K562 treated with DMSO at 1 percent for 24 hours (cell line): ENCODE measurements around the gene REXO2. TPM values are rescaled to one million over a fixed set of nuclear protein-coding genes. Genes with fewer than 3 reads are reported as not detected.

ENCODE experiments used
- total RNA-seq: library from RNA; unstranded; fragments of 300-600 nt; gene quantifications from 2 replicates; pipeline ENCODE4 v1.2.3, GENCODE V29; 2022; ENCODE audit warnings: low read depth; ENCODE audit not compliant: insufficient read depth

Gene REXO2
- 89.1 and 94.8 TPM in 2 replicates for total RNA-seq

DNA sequence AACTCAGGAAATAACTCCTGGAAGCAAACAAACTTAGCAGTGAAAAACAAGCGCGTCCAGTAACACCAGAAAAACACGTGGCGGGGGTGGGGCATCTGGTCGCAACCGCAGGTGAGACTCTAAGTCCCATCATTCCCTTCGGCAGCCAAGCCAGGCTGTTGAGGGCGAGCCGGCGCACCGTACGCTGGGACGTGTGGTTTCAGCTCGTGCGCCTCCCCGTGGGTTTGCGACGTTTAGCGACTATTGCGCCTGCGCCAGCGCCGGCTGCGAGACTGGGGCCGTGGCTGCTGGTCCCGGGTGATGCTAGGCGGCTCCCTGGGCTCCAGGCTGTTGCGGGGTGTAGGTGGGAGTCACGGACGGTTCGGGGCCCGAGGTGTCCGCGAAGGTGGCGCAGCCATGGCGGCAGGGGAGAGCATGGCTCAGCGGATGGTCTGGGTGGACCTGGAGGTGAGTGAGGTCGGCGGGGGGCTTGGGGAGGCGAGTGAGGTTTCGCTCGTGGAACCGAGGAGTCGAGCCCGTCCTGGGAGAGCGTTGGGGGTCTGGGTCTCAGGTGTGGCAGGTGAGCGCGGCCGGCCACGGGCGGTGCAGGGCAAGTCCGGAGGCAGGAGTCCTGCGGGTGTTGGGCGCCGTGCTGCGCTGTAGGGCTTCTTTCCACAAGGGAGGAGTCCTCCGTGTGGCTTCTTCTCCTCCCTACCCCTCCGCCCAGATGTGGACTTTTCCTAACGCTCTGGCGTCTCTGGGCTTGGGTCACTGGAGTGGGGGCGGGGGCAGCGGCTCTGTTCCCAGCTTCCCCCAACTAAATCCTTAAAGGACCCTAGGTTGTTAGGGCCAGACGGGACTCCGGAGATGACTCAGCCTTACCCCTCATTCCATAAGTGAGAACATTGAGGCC lies at the start of gene REXO2:
Gene REXO2 (plus strand): TSS at position 239 of the 892 bp plus-strand sequence. CDS start 62 bp downstream, at position 301.

DNA sequence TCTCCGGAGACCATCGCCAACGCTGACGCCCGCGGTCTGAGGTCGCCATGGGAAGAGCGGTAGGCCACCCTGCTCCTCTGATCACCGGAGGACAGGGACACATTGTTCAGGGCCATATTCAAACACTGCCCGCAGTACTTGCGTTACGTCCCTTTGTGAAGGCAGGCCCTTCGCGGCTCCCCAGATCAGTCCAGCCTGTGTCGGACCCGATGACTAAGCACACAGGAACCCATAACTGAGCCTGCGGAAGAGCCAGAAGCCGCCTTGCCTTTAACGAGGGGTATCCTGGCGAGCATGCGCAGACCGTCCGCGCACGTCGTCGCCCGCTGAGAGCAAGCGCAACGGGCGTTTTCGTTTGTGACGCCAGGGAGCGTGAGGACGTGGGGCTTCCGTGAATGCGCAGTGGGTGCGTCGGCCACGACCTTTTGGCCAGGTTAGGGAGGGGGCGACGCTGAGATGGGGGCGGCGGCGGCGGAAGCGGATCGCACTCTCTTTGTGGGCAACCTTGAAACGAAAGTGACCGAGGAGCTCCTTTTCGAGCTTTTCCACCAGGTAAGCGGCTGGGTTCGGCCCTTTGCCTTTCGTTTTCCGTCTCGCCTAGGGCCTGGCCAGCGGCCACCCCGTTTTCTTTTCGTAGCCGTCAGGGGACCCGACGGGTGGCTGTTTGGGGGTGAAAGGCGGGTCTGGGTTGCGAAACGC lies 38.9 kb upstream of the REXO2 start, which contains the start of the genes C11orf71 and RBM7:
Gene C11orf71 (minus strand): TSS at position 296 of the 699 bp plus-strand sequence. CDS start 180 bp downstream, at position 116.
Gene RBM7 (plus strand): TSS at position 451 of the 699 bp plus-strand sequence. CDS start 6 bp downstream, at position 457.

Other genes starting within 250 kb of the REXO2 start
- gene NNMT, start 143.1 kb upstream of the REXO2 start, total RNA-seq, result 52.4 and 64.1 TPM in 2 replicates
- gene C11orf71, start 39.0 kb upstream of the REXO2 start, total RNA-seq, result 6.8 and 7.8 TPM in 2 replicates
- gene RBM7, start 38.8 kb upstream of the REXO2 start, total RNA-seq, result 13.3 and 15.8 TPM in 2 replicates
- gene NXPE1, start 120.4 kb downstream of the REXO2 start, total RNA-seq, result not detected in 2 replicates
- not detected in 2 replicates for gene NXPE4, start 156.3 kb downstream of the REXO2 start, total RNA-seq
- not detected in 2 replicates for gene NXPE2, start 239.1 kb downstream of the REXO2 start, total RNA-seq